ENCODE data around the gene LILRA2.

The LILRA2 gene

DNA sequence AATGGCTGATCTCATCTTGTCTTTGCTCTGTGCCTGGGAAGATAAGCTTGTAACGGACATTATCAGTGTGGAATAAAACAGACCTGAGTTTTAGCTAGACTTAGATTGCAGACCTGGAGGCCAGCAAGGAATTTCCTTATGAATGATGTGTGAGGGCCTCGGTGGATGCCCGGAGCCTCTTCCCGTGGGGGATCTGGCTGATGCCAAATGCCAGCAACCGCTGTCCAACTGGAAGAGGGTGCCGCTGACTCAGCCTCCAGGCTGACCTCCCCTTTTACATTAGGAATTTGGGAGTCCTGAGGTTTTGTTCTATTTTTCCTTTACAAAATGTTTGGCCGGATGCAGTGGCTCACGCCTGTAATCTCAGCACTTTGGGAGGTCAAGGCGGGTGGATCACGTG is 19.6 kb upstream of the LILRA2 start:
- no peak for TF ChIP-seq CTCF (IDR thresholded peaks at IDR 0.05)

DNA sequence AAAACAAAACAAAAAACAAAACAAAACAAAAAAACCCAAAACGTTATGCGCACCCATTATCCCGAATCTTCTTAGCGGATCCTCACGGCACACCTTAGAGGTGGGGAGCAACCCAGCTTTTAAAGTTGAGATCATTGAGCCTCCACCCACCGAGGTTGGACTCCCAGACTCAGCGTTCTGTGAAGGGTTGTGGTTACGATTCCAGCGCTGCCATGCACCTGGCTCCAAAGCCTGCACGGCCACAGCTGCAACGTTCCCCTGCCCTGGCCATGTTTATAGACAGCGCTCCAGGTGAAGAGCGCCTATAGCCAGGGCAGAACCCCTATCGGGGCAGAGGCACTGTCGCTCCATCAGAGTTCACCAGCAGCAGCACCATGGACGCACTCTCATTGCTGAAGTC is 18.7 kb upstream of the LILRA2 start:
- no peak for TF ChIP-seq CTCF (IDR thresholded peaks at IDR 0.05)

DNA sequence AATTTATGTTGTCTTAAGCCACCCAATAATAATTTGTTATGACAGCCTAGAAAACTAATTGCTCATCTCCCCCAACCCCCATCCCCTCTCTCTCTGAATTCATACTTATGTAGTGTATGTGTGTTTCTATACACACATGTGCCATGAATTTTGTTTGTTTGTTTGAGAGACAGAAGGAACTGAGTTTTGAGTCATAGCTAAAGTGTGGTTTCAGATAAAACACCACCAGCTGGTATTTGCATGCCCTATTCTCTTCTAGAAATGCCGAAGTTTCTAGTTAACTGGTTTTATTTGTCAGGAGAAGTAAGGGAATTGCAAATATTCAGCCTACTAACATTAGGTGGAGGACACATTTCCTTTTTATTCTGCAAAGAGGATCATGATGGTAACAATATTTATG is 17.4 kb upstream of the LILRA2 start:
- TF ChIP-seq CTCF (IDR thresholded peaks at IDR 0.05), result no peak

- TF ChIP-seq CTCF (IDR thresholded peaks at IDR 0.05), result no peak
Observed at GRCh38 chr19:54558339-54558738, 15.3 kb upstream of the LILRA2 start.

- TF ChIP-seq CTCF (IDR thresholded peaks at IDR 0.05), result no peak
Observed at GRCh38 chr19:54560881-54561385, 12.7 kb upstream of the LILRA2 start.

- TF ChIP-seq CTCF (IDR thresholded peaks at IDR 0.05), result no peak
Observed at GRCh38 chr19:54561840-54562239, 11.8 kb upstream of the LILRA2 start.

DNA sequence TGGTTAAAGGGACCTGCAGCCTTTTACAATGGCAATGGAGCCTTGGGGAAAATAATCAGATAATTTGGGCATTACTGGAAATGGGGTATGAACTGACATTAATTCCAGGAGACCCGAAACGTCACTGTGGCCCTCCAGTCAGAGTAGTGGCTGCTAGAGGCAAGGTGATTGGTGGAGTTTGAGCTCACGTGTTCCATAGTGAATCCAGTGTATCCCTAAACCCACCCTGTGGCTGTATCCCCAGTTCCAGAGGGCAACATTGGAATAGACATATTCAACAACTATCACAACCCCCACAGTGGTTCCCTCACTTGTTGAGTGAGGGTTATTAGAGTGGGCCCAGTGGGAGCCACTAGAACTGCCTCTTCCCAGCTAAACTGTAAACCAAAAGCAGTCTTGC is 3.3 kb upstream of the LILRA2 start:
- no peak for TF ChIP-seq CTCF (IDR thresholded peaks at IDR 0.05)

- no peak for TF ChIP-seq CTCF (IDR thresholded peaks at IDR 0.05)
Observed at GRCh38 chr19:54572696-54573311, 786 bp upstream of the LILRA2 start.

All from LNCAP (cell line).